RWPE2 (cell line): ENCODE results near the gene AOX1.

ENCODE experiments used
- ATAC-seq: fragments of 200-7000 bp; cut with Tn5 transposase; 3 replicates; pipeline ENCODE4 v1.9.1; 2021; ENCODE audit warnings: low read depth
- DNase-seq: peaks from one replicate; pipeline ENCODE4 v3.0.0-alpha.2; 2020; ENCODE audit warnings: low spot score
- H3K27ac ChIP-seq: fragments of 450-650 bp; 2 replicates; pipeline ENCODE4 v1.5.1; 2017; ENCODE audit warnings: mild to moderate bottlenecking; ENCODE audit not compliant: poor library complexity, severe bottlenecking
- H3K27me3 ChIP-seq: fragments of 250-450 bp; sonication (Bioruptor Pico); 2 replicates; pipeline ENCODE4 v1.5.1; 2021; ENCODE audit warnings: mild to moderate bottlenecking, moderate library complexity; ENCODE audit not compliant: insufficient read depth, poor library complexity, severe bottlenecking
- H3K36me3 ChIP-seq: fragments of 250-450 bp; sonication (Bioruptor Pico); 2 replicates; pipeline ENCODE4 v1.5.1; 2020; ENCODE audit warnings: low read depth, mild to moderate bottlenecking, moderate library complexity
- H3K4me1 ChIP-seq: fragments of 250-450 bp; sonication (Bioruptor Pico); 2 replicates; pipeline ENCODE4 v1.5.1; 2021; ENCODE audit warnings: mild to moderate bottlenecking, moderate library complexity; ENCODE audit not compliant: insufficient read depth, poor library complexity, severe bottlenecking
- H3K4me3 ChIP-seq: fragments of 250-450 bp; sonication (Bioruptor Pico); 2 replicates; pipeline ENCODE4 v1.5.1; 2021; ENCODE audit warnings: mild to moderate bottlenecking, moderate library complexity; ENCODE audit not compliant: severe bottlenecking
- H3K9me3 ChIP-seq: fragments of 250-450 bp; sonication (Bioruptor Pico); 2 replicates; pipeline ENCODE4 v1.5.1; 2021; ENCODE audit warnings: mild to moderate bottlenecking, moderate library complexity; ENCODE audit not compliant: severe bottlenecking
- CTCF ChIP-seq: fragments of 450-650 bp; IDR thresholded peaks from one replicate; pipeline ENCODE4 v1.5.1; 2017; ENCODE audit warnings: mild to moderate bottlenecking, moderate library complexity; ENCODE audit not compliant: poor library complexity, severe bottlenecking

Gene AOX1

GRCh38 chr2:200618590-200619021 lies 32.8 kb downstream of the AOX1 start:
- ATAC-seq (peak; percentile 37; the same call in 1 of the 3 replicates), DNase-seq (no peak)
- no peaks in the 10 kb centered on the region for H3K27me3 ChIP-seq
- peak overlapping the region; percentile 60 for H3K27ac ChIP-seq
- peak; percentile 46 for TF ChIP-seq CTCF
- H3K9me3 ChIP-seq = no peaks in the 10 kb centered on the region
- H3K4me1 ChIP-seq = peaks cover 22% of the 10 kb centered on the region
- no peak overlapping the region for H3K4me3 ChIP-seq
- no peaks in the 10 kb centered on the region for H3K36me3 ChIP-seq

- Histone ChIP-seq H3K4me3 (no peak overlapping the region), H3K9me3 (no peaks in the 10 kb centered on the region), H3K36me3 (no peaks in the 10 kb centered on the region), H3K27ac (peak overlapping the region; percentile 60), H3K27me3 (no peaks in the 10 kb centered on the region), H3K4me1 (peaks cover 25% of the 10 kb centered on the region)
- no peak for TF ChIP-seq CTCF
- DNase-seq = no peak
- peak; percentile 69 for ATAC-seq
Observed at GRCh38 chr2:200619279-200619678, 33.5 kb downstream of the AOX1 start.

- Histone ChIP-seq H3K27me3 (no peaks in the 10 kb centered on the region), H3K4me3 (no peak overlapping the region), H3K9me3 (no peaks in the 10 kb centered on the region), H3K4me1 (peaks cover 25% of the 10 kb centered on the region), H3K36me3 (no peaks in the 10 kb centered on the region), H3K27ac (no peak overlapping the region)
- no peak for ATAC-seq
- no peak for DNase-seq
- TF ChIP-seq CTCF = no peak
Observed at GRCh38 chr2:200620606-200621390, 35.0 kb downstream of the AOX1 start.

- H3K36me3 ChIP-seq = no peaks in the 10 kb centered on the region
- H3K4me1 ChIP-seq = peaks cover 20% of the 10 kb centered on the region
- H3K4me3 ChIP-seq = no peak overlapping the region
- H3K27me3 ChIP-seq = no peaks in the 10 kb centered on the region
- TF ChIP-seq CTCF = no peak
- no peak overlapping the region for H3K27ac ChIP-seq
- ATAC-seq (no peak), DNase-seq (no peak)
- no peaks in the 10 kb centered on the region for H3K9me3 ChIP-seq
Observed at GRCh38 chr2:200622106-200622505, 36.3 kb downstream of the AOX1 start.

- Histone ChIP-seq H3K27me3 (no peaks in the 10 kb centered on the region), H3K9me3 (no peaks in the 10 kb centered on the region), H3K4me3 (no peak overlapping the region), H3K27ac (peak overlapping the region; percentile 70), H3K4me1 (peaks cover 28% of the 10 kb centered on the region), H3K36me3 (no peaks in the 10 kb centered on the region)
- no peak for TF ChIP-seq CTCF
- no peak for ATAC-seq
- DNase-seq = no peak
Observed at GRCh38 chr2:200624026-200624425, 38.2 kb downstream of the AOX1 start.
